Thymus (tissue), 11 donors: ENCODE measurements around the gene TRPM1. TPM values are rescaled to one million over a fixed set of nuclear protein-coding genes. Genes with fewer than 3 reads are reported as not detected.

Experiments used
- DNase-seq, 9 donors: peaks; one replicate each; pipeline ENCODE4 v3.0.0-alpha.2; 2013; ENCODE audit warnings: low spot score in 9 of 9, low read depth in 6 of 9, missing footprints in 1 of 9
- H3K27ac ChIP-seq, 2 donors: one replicate each; pipeline ENCODE4 v1.5.1; 2013; ENCODE audit warnings: control low read depth in 1 of 2, low read depth in 1 of 2, low read length in 1 of 2, mild to moderate bottlenecking in 1 of 2, moderate library complexity in 1 of 2
- H3K27me3 ChIP-seq, 2 donors: one replicate each; pipeline ENCODE4 v1.5.1; 2013; ENCODE audit warnings: low read length in 1 of 2; ENCODE audit not compliant: control insufficient read depth in 2 of 2, insufficient read depth in 1 of 2
- H3K36me3 ChIP-seq, 2 donors: one replicate each; pipeline ENCODE4 v1.5.1; 2013; ENCODE audit warnings: low read length in 1 of 2, mild to moderate bottlenecking in 1 of 2, moderate library complexity in 1 of 2; ENCODE audit not compliant: control insufficient read depth in 2 of 2, insufficient read depth in 2 of 2
- H3K4me1 ChIP-seq, 2 donors: one replicate each; pipeline ENCODE4 v1.5.1; 2013; ENCODE audit warnings: low read length in 2 of 2; ENCODE audit not compliant: control insufficient read depth in 2 of 2, insufficient read depth in 2 of 2
- H3K4me3 ChIP-seq, 2 donors: one replicate each; pipeline ENCODE4 v1.5.1; 2013; ENCODE audit warnings: low read length in 2 of 2, control low read depth in 1 of 2, mild to moderate bottlenecking in 1 of 2
- H3K9me3 ChIP-seq, 2 donors: one replicate each; pipeline ENCODE4 v1.5.1; 2013; ENCODE audit warnings: low read length in 1 of 2, mild to moderate bottlenecking in 1 of 2; ENCODE audit not compliant: control insufficient read depth in 2 of 2, insufficient read depth in 1 of 2
- WGBS: extraction: QIAGEN DNeasy Blood & Tissue Kit; methylation state at CpG from one replicate; pipeline ENCODE4 v1.1.7; 2013; 5-methylcytosine and 5-hydroxymethylcytosine counted together
- polyA plus RNA-seq: library from polyadenylated mRNA; stranded (reverse); fragments of 200-250 nt; gene quantifications from one replicate; pipeline ENCODE4 v1.2.3, GENCODE V29; 2013
- total RNA-seq: library from RNA; stranded (reverse); fragments of 120-200 nt; gene quantifications from one replicate; pipeline ENCODE4 v1.2.4, GENCODE V29; 2013
- donor health status: healthy.

The TRPM1 gene
- total and polyA plus RNA-seq, 2 donors = 0.02 to 0.09 TPM

DNA sequence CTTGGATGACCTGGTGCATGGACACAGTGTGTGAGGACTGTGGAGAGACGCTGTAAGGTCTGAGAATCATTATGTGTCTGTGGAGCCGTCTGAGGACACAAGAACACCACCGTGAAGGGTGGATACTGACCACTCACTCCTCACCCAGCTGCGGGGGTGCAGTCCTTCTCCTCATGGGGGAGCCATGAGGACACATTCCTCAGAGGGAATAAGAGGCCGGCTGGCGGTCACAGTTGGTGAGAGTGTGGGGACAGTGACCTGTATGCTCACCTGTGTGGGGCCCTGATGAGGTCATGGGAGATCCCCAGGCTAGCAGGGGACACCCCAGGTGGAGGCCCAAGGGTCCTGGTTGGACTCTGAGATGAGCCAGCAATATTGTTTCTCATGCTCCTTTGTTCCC lies 2.5 kb upstream of the TRPM1 start:
- Histone ChIP-seq H3K36me3 (no peaks in the 10 kb centered on the region), H3K27ac (no peak overlapping the region), H3K9me3 (no peaks in the 10 kb centered on the region), H3K4me3 (no peak overlapping the region), H3K27me3 (no peaks in the 10 kb centered on the region), H3K4me1 (no peaks in the 10 kb centered on the region)
- no peak for DNase-seq
- WGBS = 98% methylated on average over 6 of the region's 6 CpGs

GRCh38 chr15:31102374-31103342 lies 1.1 kb upstream of the TRPM1 start:
- Histone ChIP-seq H3K9me3 (no peaks in the 10 kb centered on the region), H3K4me1 (no peaks in the 10 kb centered on the region), H3K4me3 (no peak overlapping the region), H3K27me3 (no peaks in the 10 kb centered on the region), H3K36me3 (no peaks in the 10 kb centered on the region), H3K27ac (no peak overlapping the region)
- WGBS = 95% methylated on average over 24 of the region's 24 CpGs
- no peak for DNase-seq

- Histone ChIP-seq H3K9me3 (no peaks in the 10 kb centered on the region), H3K4me1 (no peaks in the 10 kb centered on the region), H3K36me3 (no peaks in the 10 kb centered on the region), H3K27ac (no peak overlapping the region), H3K27me3 (no peaks in the 10 kb centered on the region), H3K4me3 (no peak overlapping the region)
- 90% methylated on average over 4 of the region's 4 CpGs for WGBS
- no peak for DNase-seq
Measured at GRCh38 chr15:31102039-31102321, 455 bp upstream of the TRPM1 start.

- no peak overlapping the region for H3K27ac ChIP-seq
- DNase-seq = no peak
- no peak overlapping the region for H3K4me3 ChIP-seq
- no peaks in the 10 kb centered on the region for H3K9me3 ChIP-seq
- 96% methylated on average over 6 of the region's 6 CpGs for WGBS
- H3K27me3 ChIP-seq = no peaks in the 10 kb centered on the region
- no peaks in the 10 kb centered on the region for H3K36me3 ChIP-seq
- no peaks in the 10 kb centered on the region for H3K4me1 ChIP-seq
Measured at GRCh38 chr15:31100738-31101137, 787 bp downstream of the TRPM1 start.

- H3K9me3 ChIP-seq = no peaks in the 10 kb centered on the region
- H3K4me1 ChIP-seq = no peaks in the 10 kb centered on the region
- WGBS = 93% methylated on average over 4 of the region's 4 CpGs
Measured at GRCh38 chr15:31098953-31099740, 2.4 kb downstream of the TRPM1 start.

GRCh38 chr15:31098491-31098917 lies 3.0 kb downstream of the TRPM1 start:
- no peak overlapping the region for H3K27ac ChIP-seq
- no peaks in the 10 kb centered on the region for H3K9me3 ChIP-seq
- H3K36me3 ChIP-seq = no peaks in the 10 kb centered on the region
- H3K27me3 ChIP-seq = no peaks in the 10 kb centered on the region
- H3K4me1 ChIP-seq = no peaks in the 10 kb centered on the region
- DNase-seq = no peak
- WGBS = 92% methylated on average over 6 of the region's 6 CpGs
- no peak overlapping the region for H3K4me3 ChIP-seq

More at GRCh38 chr15:31098953-31099740, 2.4 kb downstream of the TRPM1 start:
- Histone ChIP-seq H3K27ac (no peak overlapping the region), H3K27me3 (no peaks in the 10 kb centered on the region), H3K4me3 (no peak overlapping the region), H3K36me3 (no peaks in the 10 kb centered on the region)
- no peak for DNase-seq

GRCh38 chr15:31096563-31096962 lies 5.0 kb downstream of the TRPM1 start:
- no peak overlapping the region for H3K4me3 ChIP-seq
- 98% methylated on average over 5 of the region's 5 CpGs for WGBS
- no peaks in the 10 kb centered on the region for H3K36me3 ChIP-seq
- no peak for DNase-seq
- H3K9me3 ChIP-seq = no peaks in the 10 kb centered on the region
- H3K27me3 ChIP-seq = no peaks in the 10 kb centered on the region
- no peak overlapping the region for H3K27ac ChIP-seq
- H3K4me1 ChIP-seq = no peaks in the 10 kb centered on the region

DNA sequence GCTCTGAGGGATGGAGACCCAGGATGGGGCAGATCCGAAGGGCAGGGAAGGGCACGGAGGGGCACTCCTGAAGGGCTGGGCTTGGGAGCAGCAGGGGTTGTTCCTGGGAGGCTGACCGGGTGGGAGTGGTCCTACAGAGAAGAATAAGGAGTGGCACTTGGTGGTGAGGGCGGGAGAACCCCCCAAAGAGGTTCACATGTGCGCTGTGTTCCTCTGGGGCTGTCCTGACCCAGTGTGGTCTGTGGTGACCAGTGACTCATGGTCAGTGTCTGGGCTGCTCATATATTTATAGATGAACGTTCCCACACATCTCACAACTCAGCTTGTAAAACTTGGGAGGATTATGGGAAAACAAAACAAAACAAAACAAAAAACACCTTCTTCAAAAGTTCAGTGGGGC lies 10.0 kb downstream of the TRPM1 start:
- no peaks in the 10 kb centered on the region for H3K4me1 ChIP-seq
- no peaks in the 10 kb centered on the region for H3K36me3 ChIP-seq
- DNase-seq = no peak
- no peaks in the 10 kb centered on the region for H3K27me3 ChIP-seq
- no peak overlapping the region for H3K4me3 ChIP-seq
- 97% methylated on average over 6 of the region's 6 CpGs for WGBS
- no peak overlapping the region for H3K27ac ChIP-seq
- H3K9me3 ChIP-seq = no peaks in the 10 kb centered on the region

DNA sequence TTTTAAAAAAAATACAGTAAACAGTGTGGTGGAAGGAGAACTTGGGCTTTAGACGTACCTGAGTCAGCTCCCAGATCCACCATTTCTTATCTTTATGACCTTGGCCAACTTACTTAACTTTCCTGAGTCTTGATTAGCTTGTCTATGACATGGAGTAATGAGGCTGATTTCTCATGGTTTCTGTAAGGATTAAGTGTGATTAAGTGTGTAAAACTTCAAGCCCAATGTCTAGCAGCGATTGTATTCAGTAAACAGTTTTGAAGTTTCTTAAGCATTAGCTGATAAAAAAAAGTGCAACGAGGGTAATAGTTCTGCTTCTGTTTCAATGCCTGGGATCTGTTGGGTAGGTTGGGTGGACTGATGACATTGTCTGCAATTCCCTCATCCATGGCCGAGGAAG lies 10.8 kb downstream of the TRPM1 start:
- Histone ChIP-seq H3K4me3 (no peak overlapping the region), H3K4me1 (no peaks in the 10 kb centered on the region), H3K27ac (no peak overlapping the region), H3K27me3 (no peaks in the 10 kb centered on the region), H3K9me3 (no peaks in the 10 kb centered on the region), H3K36me3 (no peaks in the 10 kb centered on the region)
- no peak for DNase-seq
- WGBS = 98% methylated on average over 4 of the region's 4 CpGs
